NCI-H460 (cell line): ENCODE measurements around the gene C3orf85. TPM values are rescaled to one million over a fixed set of nuclear protein-coding genes. Genes with fewer than 3 reads are reported as not detected.
"Not testable (repeated sequence)": the region's sequence is repeated elsewhere in the genome, so short reads cannot be mapped to it uniquely, and the experiment has no call there.

Experiments
- DNase-seq: peaks from one replicate; pipeline ENCODE4 v3.0.0-alpha.2; 2016; ENCODE audit warnings: low read depth; ENCODE audit errors: extremely low read depth
- polyA plus RNA-seq: library from polyadenylated mRNA; depleted of rRNA; stranded (reverse); fragments of >200 nt; gene quantifications from 2 replicates; pipeline ENCODE4 v1.2.3, GENCODE V29; 2014; cell fraction: nucleus; rRNA removed
- total RNA-seq: library from RNA; depleted of rRNA; stranded (reverse); fragments of >200 nt; shearing (Covaris generic); gene quantifications from 2 replicates; pipeline ENCODE4 v1.2.3, GENCODE V29; 2014; rRNA removed

Gene C3orf85
- total RNA-seq: not detected in 2 replicates
- not detected in 2 replicates for polyA plus RNA-seq

- DNase-seq: no peak
Observed at GRCh38 chr3:109136523-109136922, at the start of gene C3orf85. C3orf85 (plus strand) TSS chr3:109136719; CDS start chr3:109136848, 129 bp downstream.

DNA sequence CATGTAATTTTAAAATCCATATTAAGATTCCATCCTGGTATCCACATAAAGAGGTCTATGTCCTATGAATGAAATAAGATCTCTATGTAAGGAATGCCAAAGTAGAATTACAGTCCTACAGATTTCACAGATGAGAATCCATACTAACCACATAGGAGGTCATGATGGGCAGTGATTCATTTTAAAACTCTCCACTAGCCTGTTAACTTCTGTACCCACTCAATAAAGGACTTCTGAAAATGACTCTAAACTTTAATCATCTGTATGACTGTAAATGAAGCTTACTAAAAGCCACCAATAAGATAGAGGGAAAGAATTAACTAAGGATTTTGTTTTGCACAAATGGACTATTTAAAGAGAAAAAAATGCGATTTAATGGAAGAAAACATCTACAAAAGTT lies 47.3 kb upstream of the C3orf85 start:
- no peak for DNase-seq

DNA sequence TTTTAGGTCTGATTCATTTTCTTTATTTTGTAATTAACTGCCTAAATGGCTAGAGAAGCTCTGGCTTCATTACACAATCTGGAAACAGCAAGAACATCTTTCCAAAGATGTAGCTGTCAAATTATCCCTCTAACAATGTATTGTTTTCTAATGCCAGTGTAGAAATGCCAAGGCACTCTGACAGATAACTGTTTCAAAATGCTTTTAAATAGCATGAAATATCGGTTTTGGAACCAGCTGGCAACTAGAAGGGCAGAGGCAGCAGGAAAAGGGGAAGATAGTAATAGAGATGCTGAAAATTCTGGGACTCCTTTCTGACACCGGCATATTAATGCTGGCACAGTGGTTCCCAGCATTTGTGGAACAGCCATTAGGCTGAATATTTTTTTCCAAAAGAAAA lies 44.7 kb upstream of the C3orf85 start:
- DNase-seq: no peak

GRCh38 chr3:109093561-109093960 lies 43.0 kb upstream of the C3orf85 start:
- no peak for DNase-seq

GRCh38 chr3:109095166-109095565 lies 41.4 kb upstream of the C3orf85 start:
- no peak for DNase-seq

GRCh38 chr3:109098079-109098644 lies 38.4 kb upstream of the C3orf85 start:
- DNase-seq: no peak

DNA sequence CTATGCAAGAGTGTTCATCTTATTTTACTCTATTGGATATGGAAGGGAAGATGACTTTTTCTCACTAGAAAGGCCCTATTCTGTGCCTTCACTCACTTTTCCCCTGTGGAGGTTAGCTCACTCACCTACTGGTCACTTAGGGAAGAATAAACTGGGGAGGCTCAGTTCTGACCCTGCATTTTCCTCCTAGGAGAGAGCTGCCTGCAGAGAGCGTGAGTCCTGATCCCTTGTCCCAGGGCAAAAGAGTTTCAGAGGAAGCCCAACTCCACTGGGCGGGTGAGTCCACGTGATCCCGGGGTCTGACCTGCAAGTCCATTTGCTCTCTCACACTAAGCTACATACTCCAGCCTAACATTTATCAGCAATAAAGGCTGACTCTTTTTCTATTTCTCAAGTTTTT lies 26.9 kb upstream of the C3orf85 start:
- DNase-seq: no peak

- DNase-seq: no peak
Observed at GRCh38 chr3:109112946-109113760, 23.4 kb upstream of the C3orf85 start.

GRCh38 chr3:109114746-109115145 lies 21.8 kb upstream of the C3orf85 start:
- DNase-seq: no peak

GRCh38 chr3:109115451-109115850 lies 21.1 kb upstream of the C3orf85 start:
- no peak for DNase-seq

GRCh38 chr3:109116031-109116430 lies 20.5 kb upstream of the C3orf85 start:
- no peak for DNase-seq

- DNase-seq: no peak
Observed at GRCh38 chr3:109117939-109118338, 18.6 kb upstream of the C3orf85 start, which contains the start of gene MORC1. MORC1 (minus strand) TSS chr3:109118134; CDS start chr3:109118059, 75 bp downstream.

GRCh38 chr3:109118584-109118983 lies 17.9 kb upstream of the C3orf85 start:
- no peak for DNase-seq

DNA sequence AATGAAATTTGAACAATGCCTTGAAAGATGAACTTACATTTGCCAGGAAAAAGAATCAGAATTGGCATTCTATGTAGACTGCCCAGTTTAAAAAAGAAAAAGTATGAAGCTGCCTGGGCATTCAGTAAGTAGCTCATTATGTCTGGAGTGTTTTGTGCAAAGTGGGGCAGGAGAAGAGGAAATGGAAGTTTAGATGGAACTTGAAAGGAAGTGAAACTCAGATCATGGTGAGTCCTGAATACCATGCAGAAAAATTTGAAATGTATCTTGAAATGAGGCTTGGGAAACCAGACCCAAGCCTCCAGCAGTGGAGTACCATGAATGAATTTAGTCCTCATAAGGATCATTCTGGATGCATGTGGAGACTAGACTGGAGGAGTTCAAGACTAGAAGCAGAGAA lies 13.8 kb upstream of the C3orf85 start:
- DNase-seq: no peak

- no peak for DNase-seq
Observed at GRCh38 chr3:109125902-109126301, 10.6 kb upstream of the C3orf85 start.

DNA sequence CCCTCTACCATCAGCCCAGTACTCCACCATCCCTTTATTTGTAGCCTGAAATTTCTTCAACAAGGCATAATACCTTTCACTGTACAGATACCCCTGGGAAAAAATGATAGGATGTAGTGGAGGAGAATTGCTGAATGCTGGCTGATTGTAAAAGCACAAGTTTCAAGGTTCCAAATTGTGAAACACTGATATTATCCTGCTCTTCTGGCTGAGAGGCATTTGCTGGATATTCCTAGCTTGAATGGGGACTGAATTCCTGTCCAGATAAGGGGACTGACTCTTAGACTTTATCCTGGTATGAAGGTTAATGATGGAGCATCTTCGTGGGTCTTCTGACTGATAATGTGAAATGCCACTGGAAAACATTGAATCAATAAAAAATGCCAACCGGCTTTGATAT lies 9.0 kb upstream of the C3orf85 start:
- no peak for DNase-seq

- no peak for DNase-seq
Observed at GRCh38 chr3:109131276-109131675, 5.2 kb upstream of the C3orf85 start.

GRCh38 chr3:109132801-109133473 lies 3.6 kb upstream of the C3orf85 start:
- no peak for DNase-seq

DNA sequence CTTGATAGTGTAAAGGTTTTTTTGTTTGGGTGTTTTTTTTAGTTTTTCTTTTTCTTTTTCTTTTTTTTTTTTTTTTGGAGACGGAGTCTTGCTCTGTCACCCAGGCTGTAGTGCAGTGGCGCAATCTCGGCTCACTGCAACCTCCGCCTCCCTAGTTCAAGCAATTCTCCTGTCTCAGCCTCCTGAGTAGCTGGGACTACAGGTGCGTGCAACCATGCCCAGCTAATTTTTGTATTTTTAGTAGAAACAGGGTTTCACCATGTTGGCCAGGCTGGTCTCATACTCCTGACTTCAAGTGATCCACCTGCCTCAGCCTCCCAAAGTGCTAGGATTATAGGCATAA lies 3.1 kb upstream of the C3orf85 start:
- DNase-seq: not testable (repeated sequence)

DNA sequence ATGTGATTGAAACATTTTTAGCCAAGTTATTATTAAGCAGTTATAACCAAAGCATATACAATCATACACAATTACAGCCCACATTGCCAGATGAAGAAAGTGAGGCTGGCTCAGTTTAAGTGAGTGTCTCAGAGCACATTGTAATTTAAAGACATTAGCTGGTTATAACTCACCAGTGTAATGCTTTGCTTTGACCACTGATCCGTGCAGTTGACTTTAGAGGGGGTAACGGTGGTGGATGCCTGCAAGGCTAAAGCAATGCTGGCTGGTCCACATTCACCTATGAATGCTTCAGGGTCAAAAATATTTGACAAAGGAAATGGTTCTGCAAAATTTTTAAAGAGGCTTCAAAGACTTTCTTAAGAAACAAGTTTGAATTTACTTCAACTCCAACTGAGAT lies 1.2 kb downstream of the C3orf85 start:
- no peak for DNase-seq

DNA sequence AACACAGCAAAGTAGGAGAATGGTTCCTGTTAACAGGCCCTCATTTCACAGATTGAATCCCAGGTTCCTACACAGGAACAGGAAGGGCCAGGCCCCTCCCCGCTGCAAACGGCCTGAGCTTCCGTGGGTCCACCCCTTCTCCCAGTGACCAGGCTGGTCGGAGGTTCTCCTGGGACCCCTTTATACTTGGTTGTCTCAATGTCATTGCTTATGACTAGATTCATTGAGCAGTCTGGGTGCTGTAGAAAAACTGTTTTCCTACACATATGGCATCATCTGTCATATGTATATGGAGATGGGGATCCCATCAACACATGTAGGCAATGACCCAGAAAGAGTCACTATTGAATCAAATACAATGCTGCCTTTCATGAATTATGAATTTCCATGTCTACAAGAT lies 3.8 kb downstream of the C3orf85 start:
- DNase-seq: no peak

DNA sequence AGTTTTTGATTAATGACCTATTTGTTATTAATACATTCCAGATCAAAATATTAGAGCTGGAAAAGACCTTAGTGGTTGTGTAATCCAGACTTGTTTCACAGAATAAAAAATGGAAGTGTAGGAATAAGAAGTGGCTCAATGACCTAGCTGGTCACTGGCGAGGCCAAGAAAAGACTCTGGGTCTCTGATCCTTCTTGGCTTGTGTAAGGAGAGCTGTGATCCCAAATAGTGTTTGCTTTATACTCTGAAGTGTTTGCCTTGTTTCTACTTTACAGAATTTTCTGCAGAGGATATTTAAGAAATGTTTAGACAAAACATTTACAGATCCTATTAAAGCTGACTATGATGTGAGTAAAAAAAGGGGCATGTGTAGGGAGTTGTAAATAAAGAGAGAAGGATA lies 7.1 kb downstream of the C3orf85 start:
- no peak for DNase-seq
